ENCODE data around the gene KCNMA1.

- TF ChIP-seq POLR2AphosphoS5 (IDR thresholded peaks at IDR 0.05) (no peak), CTCF (IDR thresholded peaks at IDR 0.05) (no peak), POLR2A (IDR thresholded peaks at IDR 0.05) (no peak), EP300 (IDR thresholded peaks at IDR 0.05; ENCODE audit: low read depth) (no peak)
These were observed 594.2 kb downstream of the KCNMA1 start for GRCh38 chr10:77043420-77043763.
